22Rv1 (cell line): Measurements from ENCODE around the gene KRT6B.

Experiments
- CTCF ChIP-seq: fragments of 450-650 bp; IDR thresholded peaks from 2 replicates; pipeline ENCODE4 v1.5.1; 2017; ENCODE audit warnings: mild to moderate bottlenecking
- ZFX ChIP-seq: fragments of 450-650 bp; IDR thresholded peaks from 2 replicates; pipeline ENCODE4 v1.6.1; 2017; ENCODE audit warnings: antibody characterized with exemption, borderline replicate concordance

- no peak for TF ChIP-seq CTCF
- no peak for TF ChIP-seq ZFX
Measured at GRCh38 chr12:52493172-52493571, 41.2 kb upstream of the KRT6B start, which contains the start of gene KRT6A.
